Fibroblast of the conjunctiva (primary cell): Measurements from ENCODE around the gene COL6A1.

ENCODE experiments used
- DNase-seq: peaks from one replicate; pipeline ENCODE4 v3.0.0-alpha.2; 2010; ENCODE audit warnings: low read depth

COL6A1 gene

DNA sequence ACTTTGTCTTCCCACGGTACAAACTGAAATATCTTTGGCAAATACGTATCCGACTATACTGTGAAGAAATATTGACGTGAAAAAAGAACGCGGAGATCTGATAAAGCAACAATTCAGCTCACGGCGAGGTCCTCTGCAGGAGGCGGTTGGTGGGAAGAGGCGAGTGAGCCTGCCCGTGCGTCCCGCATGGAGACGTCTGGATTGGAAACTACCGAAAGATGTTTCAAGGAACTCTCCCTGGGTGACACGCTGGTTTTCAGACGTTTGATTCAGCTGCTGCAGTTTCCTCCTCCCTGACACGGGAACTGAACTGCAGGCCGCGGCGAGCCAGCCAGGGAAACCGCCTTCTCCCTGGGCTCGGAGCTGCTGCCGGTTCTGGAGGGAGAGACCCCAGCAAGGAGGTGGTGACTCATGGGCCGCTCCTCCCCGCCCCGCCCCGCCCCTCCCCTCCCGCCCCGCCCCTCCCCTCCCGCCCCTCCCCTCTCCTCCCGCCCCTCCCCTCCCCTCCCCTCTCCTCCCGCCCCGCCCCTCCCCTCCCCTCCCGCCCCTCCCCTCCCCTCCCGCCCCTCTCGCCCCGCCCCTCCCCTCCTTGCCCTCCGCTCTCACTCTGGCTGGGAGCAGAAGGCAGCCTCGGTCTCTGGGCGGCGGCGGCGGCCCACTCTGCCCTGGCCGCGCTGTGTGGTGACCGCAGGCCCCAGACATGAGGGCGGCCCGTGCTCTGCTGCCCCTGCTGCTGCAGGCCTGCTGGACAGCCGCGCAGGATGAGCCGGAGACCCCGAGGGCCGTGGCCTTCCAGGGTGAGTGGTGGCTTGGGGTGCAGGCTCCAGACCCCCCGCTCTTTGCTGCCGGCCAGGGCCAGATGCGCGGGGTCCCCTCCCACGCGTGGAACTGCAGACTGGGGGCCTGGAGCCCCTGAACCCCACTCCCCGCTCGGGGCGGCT is at the start of gene COL6A1:
COL6A1 (plus strand) TSS at position 620 of the 941 bp plus-strand sequence; CDS start at position 701, 81 bp downstream.
- peak; percentile 86 for DNase-seq

DNA sequence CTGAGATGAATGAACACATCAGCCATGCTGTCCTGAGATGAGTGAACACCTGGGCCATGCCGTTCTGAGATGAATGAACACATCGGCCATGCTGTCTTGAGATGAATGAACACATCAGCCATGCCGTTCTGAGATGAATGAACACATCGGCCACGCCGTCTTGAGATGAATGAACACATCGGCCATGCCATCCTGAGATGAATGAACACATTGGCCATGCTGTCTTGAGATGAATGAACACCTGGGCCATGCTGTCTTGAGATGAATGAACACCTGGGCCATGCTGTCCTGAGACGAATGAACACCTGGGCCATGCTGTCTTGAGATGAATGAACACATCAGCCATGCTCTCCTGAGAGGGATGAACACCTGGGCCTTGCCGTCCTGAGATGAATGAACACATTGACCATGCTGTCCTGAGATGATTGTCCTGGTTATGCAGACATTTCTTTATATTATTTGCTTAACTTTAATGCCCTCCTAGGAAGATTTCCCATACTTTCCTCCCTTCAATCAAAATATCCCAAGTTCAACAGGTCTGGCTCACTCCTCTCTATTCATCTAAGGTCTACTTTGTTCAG is 48.6 kb upstream of the COL6A1 start:
- no peak for DNase-seq

- no peak for DNase-seq
Measured at GRCh38 chr21:45934085-45934484, 47.5 kb upstream of the COL6A1 start.

DNA sequence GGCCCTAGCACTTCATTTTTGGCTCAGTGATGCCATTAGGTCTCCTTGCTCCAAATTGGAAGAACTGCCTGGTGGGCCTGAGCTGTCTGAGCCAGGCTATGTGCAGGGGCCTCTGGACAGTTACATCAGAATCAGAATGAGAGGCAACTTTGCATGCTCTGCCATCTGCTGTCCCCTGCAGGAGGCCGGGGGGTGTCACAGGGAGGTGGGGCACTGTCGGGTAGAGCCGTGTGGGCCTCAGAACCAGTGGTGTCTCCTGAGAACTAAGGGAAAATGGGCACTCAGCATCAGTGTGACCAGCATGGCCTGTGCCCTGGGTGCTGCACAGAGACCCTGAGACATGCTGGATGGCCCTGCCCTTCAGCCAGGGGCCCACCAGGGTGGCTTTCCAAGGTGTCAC is 47.0 kb upstream of the COL6A1 start:
- DNase-seq, result no peak

- DNase-seq, result no peak
Measured at GRCh38 chr21:45935628-45936027, 45.9 kb upstream of the COL6A1 start.

- DNase-seq, result no peak
Measured at GRCh38 chr21:45937721-45938452, 43.7 kb upstream of the COL6A1 start.

- no peak for DNase-seq
Measured at GRCh38 chr21:45938453-45938755, 43.2 kb upstream of the COL6A1 start.

DNA sequence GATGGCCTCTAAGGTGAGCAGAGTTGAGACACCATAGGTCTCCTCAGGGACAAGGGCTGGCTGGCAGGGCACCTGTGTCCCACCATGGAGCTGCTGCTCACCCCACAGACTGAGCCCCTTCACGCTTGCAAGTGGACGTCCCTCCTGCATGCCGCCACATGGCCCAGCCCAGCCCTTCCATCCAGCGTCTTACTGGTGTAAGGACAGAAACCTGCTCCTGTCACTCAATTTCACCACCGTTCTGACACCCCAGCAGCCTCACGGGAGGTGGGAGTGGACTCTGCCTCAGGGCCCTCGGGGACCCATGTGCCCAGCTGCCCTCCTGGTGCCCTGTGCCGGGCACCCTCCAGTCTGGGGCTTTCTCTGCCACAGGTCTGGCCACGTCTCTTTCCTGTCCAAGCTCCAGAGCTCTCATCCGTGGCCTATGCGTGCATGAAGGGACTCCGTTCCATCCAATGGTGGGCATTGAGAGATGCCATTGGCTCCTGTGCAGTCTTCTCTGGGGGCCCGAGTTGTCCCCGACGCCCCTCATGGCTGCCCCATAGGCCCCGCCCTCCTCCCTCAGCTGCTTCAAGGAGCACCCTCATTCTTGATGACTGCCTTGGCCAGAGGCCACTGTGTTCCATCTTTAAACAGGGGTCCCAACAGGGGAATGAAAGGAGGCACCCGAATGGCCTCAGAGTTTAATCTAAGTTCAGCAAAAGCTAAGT is 42.6 kb upstream of the COL6A1 start:
- no peak for DNase-seq

DNA sequence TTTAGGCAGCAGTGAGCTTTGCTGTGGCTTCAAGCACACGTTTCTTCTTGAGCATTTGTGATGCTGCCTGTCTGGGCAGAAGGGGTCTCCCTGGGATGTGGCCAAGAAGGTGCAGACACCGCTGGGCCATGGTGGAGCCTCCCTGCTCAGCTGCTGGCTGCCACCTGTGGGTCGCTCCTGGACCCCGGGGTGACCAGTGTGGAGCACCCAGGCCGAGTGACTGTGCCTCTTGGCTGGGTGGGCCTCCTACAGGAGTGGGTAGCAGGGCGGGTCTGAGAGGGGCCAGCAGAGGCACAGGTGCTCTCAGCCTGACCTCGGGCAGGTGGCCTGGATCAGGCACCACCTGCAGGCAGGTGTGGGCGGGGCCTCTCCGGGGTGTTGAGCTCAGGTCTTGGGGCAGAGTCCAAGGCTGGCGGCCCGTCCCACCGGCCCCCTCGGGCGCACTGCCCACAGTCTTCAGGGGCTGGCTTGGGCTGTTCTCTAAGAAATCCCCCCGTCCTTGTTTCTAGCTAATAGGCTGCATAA is 42.0 kb upstream of the COL6A1 start:
- no peak for DNase-seq

DNA sequence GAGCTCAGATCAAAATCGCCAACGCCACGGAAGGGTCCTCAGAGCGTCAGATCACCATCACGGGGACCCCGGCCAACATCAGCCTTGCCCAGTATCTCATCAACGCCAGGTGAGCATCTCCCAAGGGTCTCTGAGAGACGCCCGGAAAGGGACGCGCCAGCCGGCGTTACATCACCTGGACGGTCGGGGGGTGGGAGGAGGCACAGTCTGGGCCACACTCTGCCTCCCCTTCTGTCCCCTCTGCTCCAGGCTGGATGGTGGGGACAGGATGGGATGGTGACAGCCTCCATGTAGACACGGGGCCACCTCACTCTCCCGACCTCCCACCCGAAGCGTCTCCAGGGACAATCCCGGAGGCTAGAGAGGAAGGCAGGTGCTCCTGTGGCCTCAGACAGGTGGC is 41.5 kb upstream of the COL6A1 start:
- no peak for DNase-seq

GRCh38 chr21:45940621-45941337 is 40.8 kb upstream of the COL6A1 start:
- no peak for DNase-seq

GRCh38 chr21:45941338-45941710 is 40.2 kb upstream of the COL6A1 start:
- no peak for DNase-seq

DNA sequence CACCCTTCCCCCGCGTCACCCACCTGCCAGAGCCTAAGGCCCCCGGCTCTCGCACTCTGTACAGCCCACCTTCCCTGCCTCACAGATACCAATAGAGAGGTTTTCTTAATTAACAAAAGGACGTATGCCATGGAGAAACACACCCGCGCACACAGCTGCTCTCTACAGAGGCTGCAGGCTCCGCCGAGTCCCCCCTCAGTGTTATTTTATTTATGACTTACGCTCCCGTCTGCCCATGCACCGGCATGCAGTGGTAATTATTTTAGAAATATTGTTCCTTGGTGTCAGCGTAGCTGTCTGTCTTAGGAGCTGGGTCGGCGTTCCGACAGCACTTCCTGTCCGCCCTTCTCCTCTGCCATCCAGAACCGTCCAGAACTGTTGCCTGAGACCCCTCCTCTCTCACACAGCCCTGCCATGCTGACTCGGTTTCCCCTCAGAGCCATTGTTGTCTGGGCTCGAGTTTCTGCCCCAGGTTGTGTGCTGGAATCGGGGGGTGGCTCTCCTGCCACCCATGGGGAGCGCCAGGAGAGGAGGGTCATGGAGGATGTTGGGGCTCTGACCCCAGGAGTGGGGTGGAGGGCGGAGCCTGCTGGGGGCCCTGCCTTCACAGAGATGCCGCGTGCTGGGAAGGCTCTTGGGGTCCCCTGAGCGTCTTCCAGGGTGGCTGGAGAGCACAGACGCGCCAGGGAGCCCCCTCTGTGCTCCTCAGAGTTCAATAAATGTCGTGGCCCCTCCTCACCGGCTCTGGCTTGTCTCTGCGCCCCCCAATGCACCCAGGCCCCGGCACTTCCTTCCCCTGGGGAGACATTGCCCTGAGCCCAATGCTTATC is 39.6 kb upstream of the COL6A1 start:
- DNase-seq, result no peak

GRCh38 chr21:45942755-45943629 is 38.6 kb upstream of the COL6A1 start:
- DNase-seq, result no peak

- no peak for DNase-seq
Measured at GRCh38 chr21:45943630-45944540, 37.7 kb upstream of the COL6A1 start.

- no peak for DNase-seq
Measured at GRCh38 chr21:45944601-45945000, 37.0 kb upstream of the COL6A1 start.

DNA sequence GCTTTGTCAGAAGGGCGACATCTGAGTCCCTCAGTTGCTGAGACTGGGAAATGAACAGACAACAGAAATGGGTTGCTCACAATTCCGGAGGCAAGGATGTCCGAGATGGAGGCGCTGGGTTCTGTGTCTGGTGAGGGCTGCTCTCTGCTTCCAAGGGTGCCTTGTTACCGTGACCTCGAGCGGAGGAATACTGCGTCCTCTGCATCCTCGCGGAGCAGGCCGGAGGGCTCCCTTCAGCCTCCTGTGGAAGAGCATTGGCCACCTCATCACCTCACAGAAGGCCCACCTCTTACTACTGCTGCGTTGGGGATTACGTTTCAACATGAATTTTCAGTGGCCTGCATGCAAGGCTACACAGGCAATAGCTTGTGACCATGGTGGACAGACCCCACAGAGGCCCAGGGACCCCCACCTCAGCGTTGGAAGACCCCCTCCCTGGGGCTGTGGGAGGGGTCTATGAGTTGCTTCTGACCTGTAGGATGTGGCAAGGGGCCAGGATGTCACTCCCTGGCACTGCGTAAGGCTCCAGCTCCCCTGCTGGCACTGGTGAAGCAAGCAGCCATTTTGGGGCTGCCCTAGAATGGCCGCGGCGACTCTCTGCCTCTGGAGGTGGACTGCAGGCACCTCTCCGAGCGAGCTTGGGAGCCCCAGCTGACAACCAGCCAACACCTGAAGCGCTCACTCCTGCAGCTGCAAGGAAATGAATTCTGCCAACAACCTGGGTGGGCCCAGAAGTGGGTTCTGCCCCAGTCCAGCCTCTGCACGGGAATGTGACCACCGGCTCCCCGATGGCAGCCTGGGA is 36.3 kb upstream of the COL6A1 start:
- DNase-seq, result no peak

DNA sequence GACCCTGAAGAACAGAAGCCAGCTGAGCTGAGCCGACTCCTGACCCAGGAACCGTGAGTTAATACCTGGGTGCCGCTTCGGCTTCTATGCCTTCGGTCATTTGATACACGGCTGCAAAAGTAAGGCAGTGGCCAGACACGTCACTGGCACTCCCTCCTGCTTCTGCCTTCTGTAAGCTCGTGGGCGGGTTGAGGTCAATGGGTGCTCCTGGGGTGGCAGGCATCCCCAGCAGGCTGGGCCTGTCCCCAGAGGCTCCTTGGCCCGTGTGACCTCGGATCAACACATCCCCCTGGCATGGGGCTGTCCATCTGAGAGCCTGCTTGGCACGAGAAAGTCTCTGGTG is 35.7 kb upstream of the COL6A1 start:
- DNase-seq, result no peak
